Measurements from ENCODE around the gene SNCB. TPM values are rescaled to one million over a fixed set of nuclear protein-coding genes. Genes with fewer than 3 reads are reported as not detected.

The SNCB gene
- total and polyA plus RNA-seq, 2 of the 13 experiments (the other 11 are each of a cell fraction or from before 2014, with no cell fraction given), result not detected

- TF ChIP-seq ZBTB40 (IDR thresholded peaks at IDR 0.05) (0 out of 2 replicates have a peak, but pooled peaks have one; percentile 2), ZBTB40 (CRISPR knock-in tag; IDR thresholded peaks at IDR 0.05) (no peak), ZSCAN5A (CRISPR knock-in tag; IDR thresholded peaks at IDR 0.05; ENCODE audit: borderline replicate concordance) (no peak)
Observed at GRCh38 chr5:176588297-176588696, 42.0 kb downstream of the SNCB start (continued).
